ENCODE results near the gene RFTN2.
A peak's percentile ranks its signal among the peaks of the same experiment; 100 is the strongest.
"Not testable (repeated sequence)": the region's sequence is repeated elsewhere in the genome, so short reads cannot be mapped to it uniquely, and the experiment has no call there.

Gene RFTN2

GRCh38 chr2:197675246-197675645 lies at the start of gene RFTN2:
Gene RFTN2 (minus strand): TSS chr2:197675587. CDS start chr2:197675458, 129 bp downstream.
- no peak for DNase-seq (ENCODE audit: low read depth)

GRCh38 chr2:197717863-197718262 lies 42.5 kb upstream of the RFTN2 start:
- no peak for DNase-seq (ENCODE audit: low read depth)

- DNase-seq (ENCODE audit: low read depth), result no peak
Observed at GRCh38 chr2:197713271-197713670, 37.9 kb upstream of the RFTN2 start.

- DNase-seq (ENCODE audit: low read depth), result no peak
Observed at GRCh38 chr2:197711578-197711977, 36.2 kb upstream of the RFTN2 start.

GRCh38 chr2:197710424-197711042 lies 35.1 kb upstream of the RFTN2 start:
- no peak for DNase-seq (ENCODE audit: low read depth)

- not testable (repeated sequence) for DNase-seq (ENCODE audit: low read depth)
Observed at GRCh38 chr2:197709140-197709539, 33.8 kb upstream of the RFTN2 start.

GRCh38 chr2:197708331-197708730 lies 32.9 kb upstream of the RFTN2 start:
- DNase-seq (ENCODE audit: low read depth), result no peak

- DNase-seq (ENCODE audit: low read depth), result no peak
Observed at GRCh38 chr2:197707316-197708213, 32.2 kb upstream of the RFTN2 start.

GRCh38 chr2:197706839-197707207 lies 31.4 kb upstream of the RFTN2 start:
- no peak for DNase-seq (ENCODE audit: low read depth)

- DNase-seq (ENCODE audit: low read depth), result no peak
Observed at GRCh38 chr2:197705912-197706838, 30.8 kb upstream of the RFTN2 start.

GRCh38 chr2:197705121-197705911 lies 29.9 kb upstream of the RFTN2 start, which contains the start of gene MARS2:
Gene MARS2 (plus strand): TSS chr2:197705369. CDS start chr2:197705406, 37 bp downstream.
- peak; percentile 83 for DNase-seq (ENCODE audit: low read depth)

- DNase-seq (ENCODE audit: low read depth), result no peak
Observed at GRCh38 chr2:197704434-197705120, 29.2 kb upstream of the RFTN2 start.

GRCh38 chr2:197700960-197701359 lies 25.6 kb upstream of the RFTN2 start:
- no peak for DNase-seq (ENCODE audit: low read depth)

GRCh38 chr2:197699724-197700123 lies 24.3 kb upstream of the RFTN2 start:
- not testable (repeated sequence) for DNase-seq (ENCODE audit: low read depth)

- DNase-seq (ENCODE audit: low read depth), result not testable (repeated sequence)
Observed at GRCh38 chr2:197696571-197696970, 21.2 kb upstream of the RFTN2 start.

- not testable (repeated sequence) for DNase-seq (ENCODE audit: low read depth)
Observed at GRCh38 chr2:197695971-197696370, 20.6 kb upstream of the RFTN2 start.

GRCh38 chr2:197695206-197695605 lies 19.8 kb upstream of the RFTN2 start:
- DNase-seq (ENCODE audit: low read depth), result not testable (repeated sequence)

- no peak for DNase-seq (ENCODE audit: low read depth)
Observed at GRCh38 chr2:197677483-197677882, 2.1 kb upstream of the RFTN2 start.

GRCh38 chr2:197677056-197677455 lies 1.7 kb upstream of the RFTN2 start:
- no peak for DNase-seq (ENCODE audit: low read depth)

GRCh38 chr2:197675711-197676188 lies 363 bp upstream of the RFTN2 start:
- DNase-seq (ENCODE audit: low read depth), result no peak

- DNase-seq (ENCODE audit: low read depth), result no peak
Observed at GRCh38 chr2:197674591-197674990, 796 bp downstream of the RFTN2 start.
